T-helper 1 cell treated with Interleukin-12 subunit alpha and Interleukin-12 subunit beta and Interleukin-4 antibody, amounts not matched to agents 30 ng/mL and 1 ng/mL, for 36 hours (primary cell): ENCODE data around the gene RNF166. TPM values are rescaled to one million over a fixed set of nuclear protein-coding genes. Genes with fewer than 3 reads are reported as not detected.

ENCODE experiments used
- total RNA-seq: library from RNA; stranded (reverse); gene quantifications from 2 replicates; pipeline ENCODE4 v1.2.3, GENCODE V29; 2022

The RNF166 gene
- total RNA-seq, 1 donor from 2014 or later = 132 TPM

Other genes starting within 250 kb of the RNF166 start
- gene ZC3H18, start 136.0 kb downstream of the RNF166 start, total RNA-seq = 92.9 and 99.6 TPM in 2 replicates
- gene IL17C, start 67.8 kb downstream of the RNF166 start, total RNA-seq = not detected in 2 replicates
- gene CYBA, start 55.4 kb downstream of the RNF166 start, total RNA-seq = 554 and 567 TPM in 2 replicates
- gene MVD, start 43.3 kb downstream of the RNF166 start, total RNA-seq = 86.1 and 87.5 TPM in 2 replicates
- gene SNAI3, start 19.9 kb downstream of the RNF166 start, total RNA-seq = 11.7 and 12.1 TPM in 2 replicates
- gene CTU2, start 95 bp upstream of the RNF166 start, total RNA-seq = 33.3 and 34.5 TPM in 2 replicates
- gene PIEZO1, start 78.8 kb upstream of the RNF166 start, total RNA-seq = 230 and 240 TPM in 2 replicates
- 69.6 and 78.9 TPM in 2 replicates for gene CDT1, start 97.4 kb upstream of the RNF166 start, total RNA-seq
- 164 TPM in 2 replicates for gene APRT, start 105.5 kb upstream of the RNF166 start, total RNA-seq
- gene GALNS, start 150.5 kb upstream of the RNF166 start, total RNA-seq = 42.0 and 42.2 TPM in 2 replicates
- gene TRAPPC2L, start 150.7 kb upstream of the RNF166 start, total RNA-seq = 50.0 and 63.3 TPM in 2 replicates
- not detected in 2 replicates for gene PABPN1L, start 160.3 kb upstream of the RNF166 start, total RNA-seq